ENCODE measurements around the gene SPTBN5.
"Not testable (repeated sequence)": the region's sequence is repeated elsewhere in the genome, so short reads cannot be mapped to it uniquely, and the experiment has no call there.

Gene SPTBN5

DNA sequence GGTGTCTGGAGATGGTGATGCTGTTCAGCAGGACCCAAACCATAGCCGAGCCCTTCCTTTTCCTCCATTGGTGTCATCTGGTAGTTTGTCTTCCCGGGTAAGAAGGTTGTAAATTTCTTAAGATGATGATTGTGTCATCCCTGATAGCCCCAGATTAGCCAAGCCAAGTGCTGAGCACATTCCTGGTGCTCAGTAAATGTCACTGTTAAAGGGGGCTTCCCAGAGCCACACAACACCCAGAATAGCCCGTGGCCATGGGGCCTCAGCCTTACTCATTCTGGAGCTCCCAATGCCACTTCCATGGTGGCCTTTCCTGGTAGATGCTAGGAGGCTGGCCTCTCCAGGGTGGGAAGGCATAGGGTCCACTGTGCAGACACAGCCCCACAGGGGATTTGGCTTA is 59.8 kb downstream of the SPTBN5 start:
- H4K20me1 ChIP-seq (ENCODE audit: control insufficient read depth, insufficient read depth, low read depth, low read length) = no peaks in the 10 kb centered on the region
- H3K4me2 ChIP-seq (ENCODE audit: low read length) = no peak overlapping the region
- no peak overlapping the region for H3K4me3 ChIP-seq (ENCODE audit: low read length)
- H3K4me1 ChIP-seq (ENCODE audit: control insufficient read depth, low read length) = peaks cover 4% of the 10 kb centered on the region
- no peaks in the 10 kb centered on the region for H3K79me2 ChIP-seq (ENCODE audit: control insufficient read depth, low read length)
- no peaks in the 10 kb centered on the region for H3K9me3 ChIP-seq (ENCODE audit: control insufficient read depth, insufficient read depth, low read length)
- H3K9me2 ChIP-seq (replicated peaks; ENCODE audit: control insufficient read depth, low read length) = no peaks in the 10 kb centered on the region
- no peaks in the 10 kb centered on the region for H3K27me3 ChIP-seq (ENCODE audit: control insufficient read depth, low read length)
- TF ChIP-seq, protein P1, sequence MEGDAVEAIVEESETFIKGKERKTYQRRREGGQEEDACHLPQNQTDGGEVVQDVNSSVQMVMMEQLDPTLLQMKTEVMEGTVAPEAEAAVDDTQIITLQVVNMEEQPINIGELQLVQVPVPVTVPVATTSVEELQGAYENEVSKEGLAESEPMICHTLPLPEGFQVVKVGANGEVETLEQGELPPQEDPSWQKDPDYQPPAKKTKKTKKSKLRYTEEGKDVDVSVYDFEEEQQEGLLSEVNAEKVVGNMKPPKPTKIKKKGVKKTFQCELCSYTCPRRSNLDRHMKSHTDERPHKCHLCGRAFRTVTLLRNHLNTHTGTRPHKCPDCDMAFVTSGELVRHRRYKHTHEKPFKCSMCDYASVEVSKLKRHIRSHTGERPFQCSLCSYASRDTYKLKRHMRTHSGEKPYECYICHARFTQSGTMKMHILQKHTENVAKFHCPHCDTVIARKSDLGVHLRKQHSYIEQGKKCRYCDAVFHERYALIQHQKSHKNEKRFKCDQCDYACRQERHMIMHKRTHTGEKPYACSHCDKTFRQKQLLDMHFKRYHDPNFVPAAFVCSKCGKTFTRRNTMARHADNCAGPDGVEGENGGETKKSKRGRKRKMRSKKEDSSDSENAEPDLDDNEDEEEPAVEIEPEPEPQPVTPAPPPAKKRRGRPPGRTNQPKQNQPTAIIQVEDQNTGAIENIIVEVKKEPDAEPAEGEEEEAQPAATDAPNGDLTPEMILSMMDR (IDR thresholded peaks at IDR 0.05; ENCODE audit: low read depth, low read length, poor library complexity, severe bottlenecking) = no peak
- TF ChIP-seq EZH2phosphoT487 (IDR thresholded peaks at IDR 0.05; ENCODE audit: borderline replicate concordance, low read length) = no peak
- H3K36me3 ChIP-seq (ENCODE audit: control insufficient read depth, low read length) = peaks cover 2% of the 10 kb centered on the region; the same call in 1 of the 2 replicates
- no peak overlapping the region for H3K27ac ChIP-seq (ENCODE audit: low read depth, low read length)
- no peaks in the 10 kb centered on the region for H3F3A ChIP-seq (ENCODE audit: control insufficient read depth, insufficient read depth)

DNA sequence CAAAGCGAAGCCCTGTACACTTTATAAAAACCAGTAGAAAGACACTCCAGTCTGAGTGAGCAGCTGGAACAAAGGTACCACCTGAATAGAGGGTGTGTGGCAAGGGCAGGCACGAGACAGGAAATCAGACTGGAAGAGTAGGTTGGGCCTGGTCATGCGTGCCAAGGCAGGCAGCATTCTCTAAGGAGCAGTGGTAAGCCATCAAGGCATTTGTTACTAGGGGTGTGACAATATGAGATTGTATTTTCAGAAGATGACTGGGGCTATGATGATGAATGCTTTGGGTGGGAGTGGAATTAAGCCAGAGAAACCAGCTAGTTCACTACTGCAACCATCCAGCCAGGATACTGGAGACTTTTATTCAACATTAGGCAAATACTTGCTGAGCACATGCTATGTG is 61.0 kb downstream of the SPTBN5 start:
- peaks cover 2% of the 10 kb centered on the region; the same call in 1 of the 2 replicates for H3K36me3 ChIP-seq (ENCODE audit: control insufficient read depth, low read length)
- no peak overlapping the region for H3K4me3 ChIP-seq (ENCODE audit: low read length)
- H3K9me3 ChIP-seq (ENCODE audit: control insufficient read depth, insufficient read depth, low read length) = no peaks in the 10 kb centered on the region
- H3K27me3 ChIP-seq (ENCODE audit: control insufficient read depth, low read length) = no peaks in the 10 kb centered on the region
- no peaks in the 10 kb centered on the region for H3F3A ChIP-seq (ENCODE audit: control insufficient read depth, insufficient read depth)
- H3K79me2 ChIP-seq (ENCODE audit: control insufficient read depth, low read length) = no peaks in the 10 kb centered on the region; the same call in 1 of the 2 replicates
- no peak overlapping the region for H3K27ac ChIP-seq (ENCODE audit: low read depth, low read length)
- H3K4me1 ChIP-seq (ENCODE audit: control insufficient read depth, low read length) = peaks cover 11% of the 10 kb centered on the region
- H3K4me2 ChIP-seq (ENCODE audit: low read length) = no peak overlapping the region
- no peaks in the 10 kb centered on the region for H4K20me1 ChIP-seq (ENCODE audit: control insufficient read depth, insufficient read depth, low read depth, low read length)
- TF ChIP-seq, protein P1 (IDR thresholded peaks at IDR 0.05; ENCODE audit: low read depth, low read length, poor library complexity, severe bottlenecking) = no peak
- no peak for TF ChIP-seq EZH2phosphoT487 (IDR thresholded peaks at IDR 0.05; ENCODE audit: borderline replicate concordance, low read length)
- no peaks in the 10 kb centered on the region for H3K9me2 ChIP-seq (replicated peaks; ENCODE audit: control insufficient read depth, low read length)

DNA sequence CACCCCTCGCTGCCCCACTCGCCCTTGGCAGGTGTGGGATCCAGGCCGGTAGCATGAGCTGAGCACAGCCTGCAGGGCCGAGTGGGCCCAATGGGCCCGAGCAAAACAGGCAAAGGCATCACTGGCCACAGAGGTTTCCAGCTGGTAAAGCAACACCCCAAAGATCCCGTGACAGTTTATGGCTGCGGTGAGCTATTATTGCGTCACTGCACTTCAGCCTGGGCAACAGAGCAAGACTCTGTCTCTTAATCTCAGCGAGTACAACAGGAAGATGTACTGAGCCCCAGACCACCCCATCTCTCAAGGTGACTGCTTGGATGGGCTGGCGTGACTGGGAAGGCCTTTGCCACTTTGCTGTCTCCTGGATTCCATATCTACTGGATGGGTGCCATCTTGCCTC is 61.6 kb downstream of the SPTBN5 start:
- Histone ChIP-seq H3K4me3 (ENCODE audit: low read length) (no peak overlapping the region), H3K36me3 (ENCODE audit: control insufficient read depth, low read length) (peaks cover 2% of the 10 kb centered on the region; the same call in 1 of the 2 replicates), H3K27ac (ENCODE audit: low read depth, low read length) (no peak overlapping the region), H3K27me3 (ENCODE audit: control insufficient read depth, low read length) (no peaks in the 10 kb centered on the region), H3K4me2 (ENCODE audit: low read length) (no peak overlapping the region), H3K4me1 (ENCODE audit: control insufficient read depth, low read length) (peaks cover 14% of the 10 kb centered on the region), H3K79me2 (ENCODE audit: control insufficient read depth, low read length) (no peaks in the 10 kb centered on the region; the same call in 1 of the 2 replicates), H3K9me2 (replicated peaks; ENCODE audit: control insufficient read depth, low read length) (no peaks in the 10 kb centered on the region), H4K20me1 (ENCODE audit: control insufficient read depth, insufficient read depth, low read depth, low read length) (no peaks in the 10 kb centered on the region), H3K9me3 (ENCODE audit: control insufficient read depth, insufficient read depth, low read length) (no peaks in the 10 kb centered on the region), H3F3A (ENCODE audit: control insufficient read depth, insufficient read depth) (no peaks in the 10 kb centered on the region)
- TF ChIP-seq, protein P1 (IDR thresholded peaks at IDR 0.05; ENCODE audit: low read depth, low read length, poor library complexity, severe bottlenecking) = no peak
- no peak for TF ChIP-seq EZH2phosphoT487 (IDR thresholded peaks at IDR 0.05; ENCODE audit: borderline replicate concordance, low read length)

DNA sequence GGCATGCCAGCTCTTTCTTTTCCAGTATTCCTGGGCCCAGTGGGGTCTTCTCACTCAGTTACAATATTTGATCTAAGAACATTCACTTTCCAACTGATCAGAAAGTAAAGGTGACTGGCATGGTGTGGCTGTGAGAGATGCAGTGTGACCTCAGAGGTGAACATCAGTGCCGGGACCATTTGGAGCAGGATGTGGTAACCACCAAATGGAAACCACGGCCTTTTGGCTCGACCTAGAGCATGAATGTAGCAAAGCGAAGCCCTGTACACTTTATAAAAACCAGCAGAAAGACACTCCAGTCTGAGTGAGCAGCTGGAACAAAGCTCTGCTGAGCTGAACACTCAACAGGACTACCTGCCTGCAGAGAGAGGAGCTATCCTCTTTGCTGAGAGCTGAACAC is 62.6 kb downstream of the SPTBN5 start:
- not testable (repeated sequence) for H3K27ac ChIP-seq (ENCODE audit: low read depth, low read length)
- H3K4me1 ChIP-seq (ENCODE audit: control insufficient read depth, low read length) = peaks cover 15% of the 10 kb centered on the region

More for the DNA sequence above, 62.6 kb downstream of the SPTBN5 start:
- H3K27me3 ChIP-seq (ENCODE audit: control insufficient read depth, low read length); H3F3A ChIP-seq (ENCODE audit: control insufficient read depth, insufficient read depth); H4K20me1 ChIP-seq (ENCODE audit: control insufficient read depth, insufficient read depth, low read depth, low read length); H3K79me2 ChIP-seq (ENCODE audit: control insufficient read depth, low read length); H3K9me2 ChIP-seq (replicated peaks; ENCODE audit: control insufficient read depth, low read length); H3K4me2 ChIP-seq (ENCODE audit: low read length); H3K36me3 ChIP-seq (ENCODE audit: control insufficient read depth, low read length); H3K4me3 ChIP-seq (ENCODE audit: low read length); H3K9me3 ChIP-seq (ENCODE audit: control insufficient read depth, insufficient read depth, low read length): not testable (repeated sequence)

All from DOHH2 (cell line).